HG03097 (cell line): ENCODE results near the gene LRRC59.

Experiments used
- ATAC-seq: cut with Tn5 transposase; IDR thresholded peaks from one replicate; pipeline ENCODE4 v1.9.1; 2021; ENCODE audit not compliant: unreplicated experiment, low FRiP score

LRRC59 gene

GRCh38 chr17:50389534-50389933 lies 7.8 kb downstream of the LRRC59 start:
- ATAC-seq: no peak

GRCh38 chr17:50388728-50389127 lies 8.6 kb downstream of the LRRC59 start:
- no peak for ATAC-seq

GRCh38 chr17:50386510-50386909 lies 10.8 kb downstream of the LRRC59 start:
- no peak for ATAC-seq

GRCh38 chr17:50382931-50383330 lies 14.4 kb downstream of the LRRC59 start:
- no peak for ATAC-seq

- no peak for ATAC-seq
Observed at GRCh38 chr17:50381920-50382319, 15.4 kb downstream of the LRRC59 start.

- ATAC-seq: no peak
Observed at GRCh38 chr17:50381260-50381815, 16.0 kb downstream of the LRRC59 start.

GRCh38 chr17:50380369-50381259 lies 16.7 kb downstream of the LRRC59 start:
- ATAC-seq: no peak

GRCh38 chr17:50379351-50380132 lies 17.8 kb downstream of the LRRC59 start:
- ATAC-seq: no peak

- no peak for ATAC-seq
Observed at GRCh38 chr17:50375858-50376538, 21.3 kb downstream of the LRRC59 start.

- ATAC-seq: no peak
Observed at GRCh38 chr17:50373705-50374104, 23.6 kb downstream of the LRRC59 start.

- ATAC-seq: peak; percentile 70
Observed at GRCh38 chr17:50372758-50373556, 24.4 kb downstream of the LRRC59 start, which contains the start of the genes EME1 and MRPL27. Gene EME1 (plus strand): TSS chr17:50373229. CDS start chr17:50375209, 1,980 bp downstream. Gene MRPL27 (minus strand): TSS chr17:50373184. CDS start chr17:50373170, 14 bp downstream.

- no peak for ATAC-seq
Observed at GRCh38 chr17:50372222-50372757, 25.0 kb downstream of the LRRC59 start.

GRCh38 chr17:50371526-50371925 lies 25.8 kb downstream of the LRRC59 start:
- ATAC-seq: no peak

GRCh38 chr17:50370052-50370451 lies 27.3 kb downstream of the LRRC59 start:
- no peak for ATAC-seq

- ATAC-seq: no peak
Observed at GRCh38 chr17:50367401-50367800, 29.9 kb downstream of the LRRC59 start.

- ATAC-seq: no peak
Observed at GRCh38 chr17:50365649-50366393, 31.5 kb downstream of the LRRC59 start.

GRCh38 chr17:50365165-50365564 lies 32.2 kb downstream of the LRRC59 start:
- ATAC-seq: no peak

GRCh38 chr17:50364715-50365114 lies 32.6 kb downstream of the LRRC59 start:
- no peak for ATAC-seq

- ATAC-seq: no peak
Observed at GRCh38 chr17:50364061-50364458, 33.3 kb downstream of the LRRC59 start.
